Skin of body (tissue), 2 donors: ENCODE results near the gene ECI1. TPM values are rescaled to one million over a fixed set of nuclear protein-coding genes. Genes with fewer than 3 reads are reported as not detected.

Experiments used
- DNase-seq: peaks from one replicate; lab custom pipeline; 2025; lab: John Stamatoyannopoulos, UW
- total RNA-seq: library from RNA; depleted of rRNA; stranded (reverse); fragments of >200 nt; gene quantifications from one replicate; pipeline ENCODE4 v1.2.3, GENCODE V29; 2014

ECI1 gene
- 24.3 TPM for total RNA-seq

- peak; percentile 77 for DNase-seq
Measured at GRCh38 chr16:2251296-2252111, at the start of gene ECI1. ECI1 (minus strand) TSS chr16:2251587; CDS start chr16:2251566, 21 bp downstream.

- DNase-seq = no peak
Measured at GRCh38 chr16:2299915-2300192, 48.5 kb upstream of the ECI1 start.

- DNase-seq = no peak
Measured at GRCh38 chr16:2299121-2299914, 47.9 kb upstream of the ECI1 start.

DNA sequence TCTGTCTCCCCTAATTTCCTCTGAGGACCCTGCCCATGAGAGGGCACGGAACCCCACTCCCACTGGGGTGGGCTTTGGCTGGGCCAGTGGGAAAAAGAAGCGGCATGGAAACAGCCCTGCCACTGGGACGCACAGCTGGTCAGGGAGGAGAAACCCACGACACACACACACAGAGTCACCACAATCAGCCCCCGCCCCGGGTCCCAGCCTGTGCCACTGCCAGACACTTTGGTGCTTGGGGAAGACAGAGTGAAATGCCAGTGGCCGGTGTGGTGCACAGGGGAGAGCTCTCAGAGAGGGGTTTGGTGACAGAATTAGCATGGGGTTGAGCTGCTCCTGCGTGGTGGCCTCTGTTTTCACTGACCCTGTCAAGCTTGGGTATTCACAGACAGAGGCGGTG is 47.2 kb upstream of the ECI1 start:
- no peak for DNase-seq

DNA sequence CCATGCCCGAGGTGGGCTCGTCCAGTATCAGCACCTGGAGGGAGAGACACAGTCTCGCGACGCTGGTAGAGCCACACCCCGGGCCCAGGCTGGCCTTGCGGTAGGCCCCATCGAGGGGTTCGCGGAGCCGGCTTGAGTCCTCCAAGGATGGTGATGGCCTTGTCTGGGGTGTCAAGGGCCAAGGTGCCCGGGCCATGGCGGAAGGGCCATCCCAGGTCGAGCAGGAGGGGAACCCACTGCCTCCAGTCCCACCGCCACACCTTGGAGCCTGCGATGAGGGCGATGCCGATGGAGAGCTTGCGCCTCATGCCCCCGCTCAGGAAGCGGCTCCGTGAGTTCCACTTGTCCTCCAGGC is 46.1 kb upstream of the ECI1 start:
- no peak for DNase-seq

GRCh38 chr16:2296661-2297505 is 45.5 kb upstream of the ECI1 start:
- DNase-seq = no peak

DNA sequence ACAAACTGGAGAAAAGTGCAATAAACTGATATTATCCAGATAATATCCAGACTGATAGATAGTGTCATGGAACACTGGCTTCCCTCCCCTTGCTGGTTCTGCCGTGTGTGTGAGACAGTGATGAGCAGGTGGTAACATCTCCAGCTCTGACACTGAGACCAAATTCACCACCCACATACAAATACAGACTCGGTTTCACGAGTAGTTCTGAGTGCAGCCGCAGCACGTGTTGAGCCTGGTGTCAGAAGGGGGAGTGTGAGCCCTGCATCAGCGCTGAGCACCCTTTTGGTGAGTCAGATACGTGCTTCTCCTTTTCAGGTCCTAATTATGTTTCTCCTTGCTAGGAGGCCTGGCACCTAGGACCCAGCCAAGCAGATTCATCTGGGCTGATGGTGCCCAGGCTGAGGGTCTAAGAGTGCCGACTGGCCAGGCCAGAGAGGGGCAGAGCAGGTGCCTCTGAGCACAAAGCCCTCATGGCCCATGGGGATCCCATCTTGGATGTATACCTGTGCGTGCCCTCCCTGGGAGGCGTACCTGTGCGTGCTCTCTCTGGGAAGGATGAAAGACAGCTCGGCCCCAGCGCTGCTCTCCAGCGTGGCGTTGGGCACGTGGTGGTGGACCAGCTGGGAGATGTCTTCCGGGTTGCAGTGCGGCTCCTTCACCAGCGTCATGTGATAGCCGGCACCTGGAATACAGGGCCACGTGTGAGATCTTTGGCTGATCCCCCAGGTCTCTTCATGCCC is 43.8 kb upstream of the ECI1 start:
- DNase-seq = no peak

GRCh38 chr16:2292221-2292620 is 40.8 kb upstream of the ECI1 start:
- no peak for DNase-seq

GRCh38 chr16:2289282-2289681 is 37.9 kb upstream of the ECI1 start:
- DNase-seq = no peak

GRCh38 chr16:2288726-2289125 is 37.3 kb upstream of the ECI1 start:
- no peak for DNase-seq

DNA sequence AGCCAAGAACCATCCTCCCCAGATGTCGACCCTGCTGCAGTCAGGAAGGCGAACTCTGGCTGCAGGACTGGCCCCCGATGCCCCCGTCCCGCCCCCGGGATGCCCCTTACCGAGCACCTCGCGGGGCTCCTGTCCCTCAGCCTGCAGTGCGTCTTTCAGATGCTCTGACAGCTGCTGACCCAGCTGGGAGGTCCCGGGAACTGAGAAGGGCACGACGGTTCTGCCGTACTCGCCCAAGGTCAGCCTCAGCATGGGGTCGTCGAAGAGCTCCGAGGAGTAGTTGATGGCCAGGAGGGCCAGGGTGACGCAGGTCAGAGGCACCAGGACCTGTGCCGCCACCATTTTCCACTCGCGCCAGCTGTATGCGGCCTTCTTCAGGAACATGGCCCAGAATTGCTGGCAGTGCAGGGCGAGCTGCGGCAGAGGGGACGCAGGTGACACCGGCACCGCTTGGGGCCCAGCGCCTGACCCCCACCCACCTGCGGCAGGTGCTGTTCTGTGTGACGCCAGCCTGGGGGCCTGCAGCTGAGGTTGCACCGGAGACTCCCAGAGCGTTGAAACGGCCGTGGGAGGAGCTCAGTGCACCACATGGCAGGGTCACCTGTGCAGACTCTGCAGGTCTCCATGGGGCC is 36.6 kb upstream of the ECI1 start:
- no peak for DNase-seq

DNA sequence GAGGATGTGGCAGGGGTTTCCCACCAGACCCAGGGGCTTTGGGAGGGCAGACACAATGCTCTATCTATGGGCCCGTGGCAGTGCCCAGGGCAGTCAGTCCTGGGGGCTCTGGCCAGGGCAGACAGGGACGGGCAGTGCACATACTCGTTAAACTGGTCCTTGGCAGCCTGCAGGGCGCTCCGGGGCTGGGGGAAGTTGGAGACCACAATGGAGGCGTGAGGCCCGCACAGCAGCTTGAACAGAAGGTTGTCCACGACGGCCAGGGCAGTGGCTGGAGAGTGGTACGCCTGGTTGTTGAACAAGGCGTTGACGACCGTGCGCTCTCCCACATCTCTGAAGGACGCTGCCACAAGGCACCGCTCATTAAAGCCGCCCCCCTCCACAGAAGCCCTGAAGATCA is 35.2 kb upstream of the ECI1 start:
- DNase-seq = no peak

DNA sequence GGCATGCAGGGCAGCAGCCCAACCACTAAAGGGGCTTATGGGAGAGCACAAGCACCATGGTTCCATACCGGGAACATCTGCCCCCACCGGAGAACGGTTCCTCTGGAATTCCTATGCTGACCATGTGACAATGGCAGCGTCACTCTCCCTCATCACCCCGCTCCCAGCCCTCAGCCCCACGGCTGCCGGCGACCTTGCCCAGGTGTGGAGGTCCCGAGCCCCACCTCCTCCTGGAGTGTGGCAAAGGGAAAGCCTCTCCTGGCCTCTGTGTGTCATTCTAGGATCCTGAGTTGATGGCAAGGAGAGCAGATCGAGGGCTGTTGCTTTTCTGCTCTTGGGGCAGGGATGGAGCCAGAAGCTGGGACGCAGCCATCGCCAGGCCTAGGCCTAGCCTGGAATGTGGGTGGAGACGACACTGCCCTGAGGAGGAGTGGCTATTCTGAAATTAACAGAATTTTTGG is 34.4 kb upstream of the ECI1 start:
- no peak for DNase-seq

DNA sequence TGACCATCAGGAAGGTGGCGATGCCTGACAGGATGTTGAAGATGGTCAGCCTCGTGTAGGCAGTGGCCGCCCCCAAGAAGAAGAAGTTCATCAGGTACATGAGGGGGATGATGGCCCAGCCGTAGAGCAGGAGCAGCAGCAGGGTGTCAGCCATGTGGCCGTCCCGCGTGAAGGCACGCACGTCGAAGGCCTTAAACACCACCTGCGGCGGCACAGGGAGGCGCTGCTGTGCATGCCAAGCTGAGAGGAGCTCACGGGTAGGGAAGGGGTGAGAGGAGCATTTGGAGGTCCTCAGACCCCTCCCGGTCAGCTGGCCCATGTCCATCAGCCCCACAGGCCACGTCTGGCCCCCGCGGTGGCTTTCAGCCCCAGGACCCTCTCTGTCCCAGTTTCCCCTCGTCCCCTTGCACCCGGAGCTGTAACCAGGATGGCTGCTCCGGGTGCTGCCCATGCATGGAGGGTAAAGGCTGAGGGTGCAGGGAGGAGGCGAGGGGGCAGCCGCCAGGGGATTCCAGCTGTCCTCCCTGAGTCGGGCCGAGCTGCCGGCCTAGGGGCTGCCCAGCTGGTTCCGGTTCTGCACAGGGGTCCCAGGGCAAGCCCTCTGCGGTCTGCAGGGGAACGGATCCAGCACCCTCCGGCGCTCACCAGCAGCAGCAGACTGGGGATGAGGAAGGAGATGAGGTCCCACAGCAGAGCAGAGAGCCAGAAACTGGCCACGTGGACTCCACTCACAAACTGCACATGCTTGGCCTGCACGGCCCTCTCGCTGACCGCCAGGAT is 33.6 kb upstream of the ECI1 start:
- no peak for DNase-seq

GRCh38 chr16:2284001-2284770 is 32.8 kb upstream of the ECI1 start:
- DNase-seq = no peak

DNA sequence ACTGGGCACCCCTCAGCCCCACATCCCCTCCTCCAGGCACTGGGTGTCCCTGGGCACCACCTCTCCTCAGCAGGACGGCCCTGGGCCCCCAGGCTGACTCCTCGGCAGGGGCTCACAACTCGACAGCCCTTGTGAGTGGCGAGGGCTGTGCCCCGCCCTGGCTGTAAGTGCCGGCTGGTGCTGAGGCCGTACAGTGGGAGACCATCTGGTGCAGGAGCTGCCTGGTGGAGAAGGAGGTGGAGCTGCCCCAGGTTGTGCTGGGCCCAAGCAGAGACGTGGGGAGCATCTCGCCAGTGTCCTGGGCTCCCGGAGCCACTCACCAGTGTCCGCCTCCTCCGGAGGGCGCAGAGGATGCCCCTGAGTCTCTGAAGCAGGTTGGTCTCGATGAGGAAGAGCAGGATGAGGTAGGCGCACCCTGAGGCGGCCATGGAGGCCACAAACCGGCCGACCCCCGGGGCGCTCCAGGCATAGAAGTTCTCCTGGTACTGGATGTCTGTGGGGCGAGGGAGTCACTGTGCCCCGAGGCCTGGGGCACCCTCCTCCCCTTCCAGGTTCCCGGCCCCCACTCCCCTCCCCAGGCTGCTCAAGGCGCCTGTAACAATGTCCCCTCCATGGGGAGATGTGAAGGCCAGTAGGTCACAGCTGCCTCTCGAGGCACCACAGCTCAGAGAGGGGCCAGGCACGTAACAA is 31.6 kb upstream of the ECI1 start:
- no peak for DNase-seq

- no peak for DNase-seq
Measured at GRCh38 chr16:2282262-2282661, 30.9 kb upstream of the ECI1 start.

DNA sequence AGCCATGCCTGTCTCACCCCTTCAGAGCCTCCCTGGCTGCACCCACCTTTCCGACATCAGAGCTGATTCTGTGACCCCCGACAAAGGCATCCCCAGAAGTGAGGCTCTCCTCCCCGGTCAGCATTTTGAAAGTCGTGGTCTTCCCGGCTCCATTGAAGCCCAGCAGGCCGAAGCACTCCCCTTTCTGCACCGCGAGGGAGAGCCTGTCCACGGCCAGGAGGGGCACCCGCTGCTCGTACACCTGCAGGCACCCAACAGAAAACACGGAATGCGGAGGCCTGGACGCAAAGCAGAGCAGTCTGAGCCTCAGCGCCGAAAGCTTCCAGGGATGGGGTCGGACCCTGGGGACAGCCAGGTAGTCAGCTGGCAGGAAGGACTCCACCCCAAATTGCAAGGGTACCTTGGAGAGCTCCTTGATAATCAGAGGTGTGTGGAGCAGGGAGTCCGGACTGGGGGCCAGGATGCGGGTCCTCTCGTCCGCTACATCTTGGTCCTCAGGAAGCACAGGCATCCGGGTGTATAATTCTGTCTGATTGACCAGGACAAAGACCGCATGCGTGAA is 29.7 kb upstream of the ECI1 start:
- DNase-seq = no peak
